LNCAP (cell line): ENCODE results near the gene HIPK2.

Source experiments
- CTCF ChIP-seq: fragments of 450-650 bp; IDR thresholded peaks from 2 replicates; pipeline ENCODE4 v1.5.1; 2017; ENCODE audit warnings: mild to moderate bottlenecking

HIPK2 gene

GRCh38 chr7:139635526-139636302 is 142.1 kb downstream of the HIPK2 start:
- TF ChIP-seq CTCF: no peak

GRCh38 chr7:139634087-139634486 is 143.7 kb downstream of the HIPK2 start:
- no peak for TF ChIP-seq CTCF

GRCh38 chr7:139631520-139632031 is 146.2 kb downstream of the HIPK2 start:
- TF ChIP-seq CTCF: no peak

- no peak for TF ChIP-seq CTCF
These were observed 146.9 kb downstream of the HIPK2 start for GRCh38 chr7:139630643-139631519.

- TF ChIP-seq CTCF: no peak
These were observed 148.3 kb downstream of the HIPK2 start for GRCh38 chr7:139629392-139630082.

GRCh38 chr7:139627831-139628230 is 150.0 kb downstream of the HIPK2 start:
- TF ChIP-seq CTCF: no peak

- no peak for TF ChIP-seq CTCF
These were observed 151.0 kb downstream of the HIPK2 start for GRCh38 chr7:139626817-139627216.
